GM21447 (cell line): Measurements from ENCODE around the gene TRIM63.
A peak's percentile ranks its signal among the peaks of the same experiment; 100 is the strongest.

Experiments
- ATAC-seq: cut with Tn5 transposase; IDR thresholded peaks from one replicate; pipeline ENCODE4 v1.9.1; 2021; ENCODE audit not compliant: unreplicated experiment

TRIM63 gene

DNA sequence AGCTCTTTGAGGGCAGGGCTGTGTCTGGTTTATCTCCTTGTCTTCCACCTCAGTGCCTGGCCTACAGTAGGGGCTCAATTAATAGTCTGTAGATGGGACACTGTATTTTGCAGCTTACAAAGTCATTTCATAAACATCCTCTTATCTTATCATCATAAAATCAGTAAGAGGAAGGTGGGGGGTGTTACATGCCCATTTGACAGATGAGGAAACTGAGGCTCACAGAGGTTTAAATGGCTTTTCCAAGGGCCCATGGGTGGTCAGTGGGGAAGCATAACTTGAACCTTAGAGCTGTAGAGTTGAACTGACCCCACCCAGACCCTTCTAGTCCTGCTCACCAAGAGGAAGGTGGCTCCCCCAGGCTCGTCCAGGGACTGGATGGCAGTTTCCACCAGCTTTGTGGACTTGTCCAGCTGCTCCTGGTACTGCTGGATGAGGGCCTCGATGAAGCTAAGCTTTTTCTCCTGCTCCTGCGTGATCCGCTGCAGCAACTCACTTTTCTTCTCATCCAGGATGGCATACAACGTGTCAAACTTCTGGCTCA lies 9.3 kb downstream of the TRIM63 start:
- ATAC-seq: no peak

DNA sequence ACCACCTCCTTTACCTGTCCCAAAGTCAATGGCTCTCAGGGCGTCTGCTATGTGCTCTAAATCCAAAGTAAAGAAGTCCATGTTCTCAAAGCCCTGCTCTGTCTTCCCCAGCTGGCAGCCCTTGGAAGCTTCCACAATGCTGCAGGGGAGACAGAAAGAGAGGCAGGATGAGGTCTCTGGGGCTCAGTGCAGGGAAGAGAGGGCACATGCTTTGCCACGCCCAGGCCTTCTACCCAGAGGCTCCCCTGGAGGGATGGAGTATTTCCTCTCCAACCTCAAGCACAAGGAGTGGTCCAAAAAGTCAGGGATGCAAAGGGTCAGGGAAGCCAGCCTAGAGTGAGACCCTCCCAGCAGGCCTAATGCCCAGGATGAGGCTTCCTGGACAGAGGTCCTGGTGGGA lies 10.2 kb downstream of the TRIM63 start:
- ATAC-seq: no peak

DNA sequence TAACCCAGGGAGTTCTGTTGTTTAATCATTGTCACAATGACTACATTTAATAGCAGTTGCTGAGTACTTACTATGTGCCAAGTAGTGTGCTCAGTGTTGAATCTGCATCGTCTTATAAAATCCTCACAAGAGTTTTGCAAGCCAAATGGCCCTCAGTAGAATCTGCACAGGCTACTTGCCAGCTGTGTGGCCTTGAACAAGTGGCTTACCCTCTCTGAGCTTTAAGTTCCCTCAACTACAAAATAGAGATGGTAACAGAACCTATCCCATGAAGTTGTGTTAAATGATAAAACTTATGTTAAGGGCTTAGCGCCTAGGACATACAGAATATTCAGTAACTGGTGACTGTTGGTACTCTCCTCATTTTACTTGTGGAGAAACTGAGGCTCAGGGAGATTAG lies 12.4 kb downstream of the TRIM63 start:
- ATAC-seq: no peak

DNA sequence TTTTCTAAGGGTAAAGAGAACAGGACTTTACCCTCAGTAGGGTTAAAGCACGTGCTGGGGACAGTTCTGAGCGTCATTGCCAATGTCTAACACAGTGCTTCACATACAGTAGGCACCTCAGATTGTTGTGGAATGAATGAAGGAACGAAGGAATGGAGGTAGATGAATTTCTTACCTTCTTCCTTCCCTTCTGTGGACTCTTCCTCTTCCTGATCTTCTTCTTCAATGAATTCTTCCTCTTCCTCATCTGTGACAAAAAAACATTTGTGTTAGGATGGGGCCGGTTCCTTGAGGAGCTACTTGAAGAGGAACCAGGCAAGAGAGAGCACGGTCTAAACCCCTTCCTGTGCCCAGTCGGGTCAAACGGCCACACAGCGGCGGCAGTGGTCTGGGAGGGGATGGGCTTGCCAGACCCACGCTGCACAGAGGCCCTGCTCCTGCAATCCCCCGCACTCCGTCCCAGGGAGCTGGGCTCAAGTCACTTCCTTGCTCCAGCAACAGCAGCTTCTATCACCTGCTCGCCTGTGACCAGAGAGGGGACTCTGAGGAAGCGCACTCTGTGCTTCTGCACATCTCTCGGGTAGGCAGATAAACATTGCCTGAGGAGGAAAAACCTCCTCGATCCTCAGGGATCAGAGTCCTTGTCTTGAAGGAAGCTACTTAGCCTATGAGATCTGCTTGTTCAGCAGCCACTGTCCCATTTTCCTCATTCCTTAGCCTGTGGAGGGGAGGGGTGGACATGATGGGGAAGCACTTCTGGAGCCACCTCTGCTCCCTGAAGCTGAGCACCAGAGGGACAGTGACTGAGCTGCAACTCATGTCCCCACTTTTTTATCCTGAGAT lies 13.5 kb downstream of the TRIM63 start:
- no peak for ATAC-seq

DNA sequence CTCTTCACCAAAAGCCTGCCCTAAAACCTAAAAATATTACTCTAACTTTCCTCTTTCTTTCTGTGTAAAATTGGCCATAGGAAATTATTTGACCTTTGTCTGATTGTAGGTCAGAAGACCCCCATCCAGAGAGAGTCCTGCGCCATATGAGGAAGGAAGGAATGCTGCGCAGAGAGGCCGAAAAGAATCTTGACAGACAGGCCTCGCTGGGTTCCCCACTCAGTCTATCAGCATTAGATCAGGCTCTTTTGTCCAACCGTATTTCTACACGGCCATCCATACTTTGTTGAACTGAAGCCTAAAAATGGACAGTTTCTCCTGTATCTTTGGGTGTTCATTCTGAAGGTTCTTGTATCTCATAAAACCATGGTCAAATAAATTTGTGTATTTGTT lies 17.2 kb downstream of the TRIM63 start:
- ATAC-seq: no peak

DNA sequence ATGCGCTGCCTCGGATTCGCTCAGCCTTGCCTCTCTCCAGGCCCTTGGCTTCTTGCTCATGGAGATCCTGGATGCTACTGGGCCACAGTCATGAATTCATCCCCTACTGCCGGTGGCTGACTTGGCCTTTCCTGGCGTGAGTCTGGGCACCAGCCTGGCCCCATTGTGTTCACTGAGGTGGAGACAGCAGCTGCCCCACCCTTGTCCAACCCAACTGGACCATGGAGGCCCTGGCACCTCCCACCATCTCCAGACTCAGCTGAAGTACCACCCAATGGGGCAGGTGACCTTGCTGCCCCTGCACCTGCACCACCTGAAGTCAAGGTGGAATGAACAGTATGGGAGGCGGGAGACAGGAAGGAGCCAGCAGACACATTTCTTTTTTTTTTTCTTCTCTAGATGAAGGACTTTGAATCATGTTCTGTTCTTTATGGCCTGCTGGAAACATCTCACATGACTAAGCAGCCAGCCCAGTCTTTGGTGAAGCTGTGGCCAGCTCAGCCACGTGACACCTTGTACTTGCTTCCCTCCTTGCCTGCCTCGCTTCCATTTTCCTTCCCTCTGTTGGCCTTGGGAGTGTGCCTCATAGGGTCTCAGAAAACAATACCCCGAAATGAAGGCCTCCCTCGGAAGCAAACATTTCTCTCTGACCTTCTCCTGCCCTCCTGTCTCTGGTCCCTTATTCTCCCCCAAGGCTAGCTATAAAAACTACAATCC lies 17.7 kb downstream of the TRIM63 start:
- ATAC-seq: no peak

- ATAC-seq: no peak
Observed at GRCh38 chr1:26047278-26047874, 20.1 kb downstream of the TRIM63 start.

- no peak for ATAC-seq
Observed at GRCh38 chr1:26046246-26047095, 21.0 kb downstream of the TRIM63 start.

- no peak for ATAC-seq
Observed at GRCh38 chr1:26045722-26046245, 21.6 kb downstream of the TRIM63 start, which contains the start of gene SLC30A2. SLC30A2 (minus strand) TSS chr1:26046118; CDS start chr1:26045896, 222 bp downstream.

DNA sequence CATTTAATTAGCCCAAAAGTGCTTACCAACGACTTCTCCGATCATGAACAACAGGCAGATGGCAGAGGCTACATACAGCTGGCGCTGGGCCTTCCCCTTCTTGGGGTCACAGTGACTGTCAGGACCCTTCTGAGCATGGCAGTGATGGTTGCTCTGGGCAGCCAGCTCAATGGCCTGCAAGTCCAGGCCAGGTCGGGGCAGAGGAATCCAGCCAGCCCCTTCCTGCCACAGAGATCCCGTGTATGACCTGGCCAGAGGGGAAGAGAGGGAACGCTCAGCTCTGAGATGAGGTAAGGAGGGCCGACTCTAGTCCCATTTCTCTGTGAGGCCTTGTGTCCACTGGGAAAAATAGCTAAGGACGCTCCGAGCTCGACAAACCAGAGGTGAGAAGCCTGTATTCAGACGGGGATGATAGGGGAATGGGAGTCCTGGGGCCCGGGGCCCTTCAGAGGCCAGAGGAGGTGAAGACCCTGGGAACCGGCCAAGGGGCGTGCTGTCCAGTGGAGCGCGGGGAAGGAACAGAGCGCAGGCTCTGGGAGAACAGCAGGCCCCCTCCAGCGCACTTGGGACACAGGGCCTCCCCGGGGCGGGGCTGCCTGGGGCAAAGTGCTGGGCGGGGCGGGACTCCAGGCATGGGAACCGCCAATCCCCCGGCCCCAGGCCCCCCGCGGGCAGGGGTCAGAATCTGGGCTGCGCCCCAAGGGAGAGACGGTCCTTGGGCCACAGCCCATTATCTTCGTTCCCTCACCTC lies 22.3 kb downstream of the TRIM63 start:
- no peak for ATAC-seq

GRCh38 chr1:26044414-26044813 lies 23.0 kb downstream of the TRIM63 start:
- no peak for ATAC-seq

GRCh38 chr1:26043765-26044164 lies 23.7 kb downstream of the TRIM63 start:
- no peak for ATAC-seq

DNA sequence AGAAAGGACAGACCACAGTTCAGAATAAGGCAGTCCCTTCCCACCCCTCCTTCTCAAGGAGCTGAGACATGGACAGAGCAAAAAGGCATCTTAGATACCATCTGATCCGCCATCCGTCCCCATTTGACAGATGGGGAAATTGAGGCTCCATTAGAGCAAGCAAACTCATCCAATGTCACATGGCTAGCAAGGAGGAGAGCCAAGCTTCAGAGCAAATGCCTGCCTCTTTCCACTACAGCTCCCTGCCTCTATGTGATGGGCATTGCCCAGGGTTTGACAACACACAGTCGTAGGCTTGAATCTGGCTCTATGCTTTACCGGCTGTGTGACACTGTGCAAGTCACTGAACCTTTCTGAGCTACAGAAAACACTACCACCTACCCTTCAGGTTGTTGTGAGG lies 25.5 kb downstream of the TRIM63 start:
- no peak for ATAC-seq

GRCh38 chr1:26041401-26041800 lies 26.0 kb downstream of the TRIM63 start:
- ATAC-seq: no peak

GRCh38 chr1:26038904-26039303 lies 28.5 kb downstream of the TRIM63 start:
- ATAC-seq: no peak

- ATAC-seq: no peak
Observed at GRCh38 chr1:26038477-26038876, 29.0 kb downstream of the TRIM63 start.

DNA sequence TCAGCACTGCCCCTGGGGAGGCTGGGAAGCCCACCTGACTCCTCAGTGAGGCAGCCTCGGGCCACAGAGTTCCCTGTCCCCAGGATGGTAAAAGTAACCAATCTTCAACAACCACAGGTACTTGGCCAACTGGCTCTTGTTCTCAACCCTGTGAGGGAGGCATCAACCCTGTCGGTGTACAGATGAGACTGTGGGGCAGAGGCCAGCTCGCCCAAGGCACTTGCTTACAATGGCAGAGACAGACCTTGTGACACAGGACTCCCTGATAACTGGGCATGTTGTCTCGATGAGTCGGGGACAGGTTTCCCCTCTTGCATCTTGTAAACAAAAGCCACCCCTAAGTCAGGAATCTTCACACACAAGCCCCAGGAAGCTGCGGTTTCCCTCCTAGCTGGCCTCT lies 29.5 kb downstream of the TRIM63 start:
- ATAC-seq: no peak

DNA sequence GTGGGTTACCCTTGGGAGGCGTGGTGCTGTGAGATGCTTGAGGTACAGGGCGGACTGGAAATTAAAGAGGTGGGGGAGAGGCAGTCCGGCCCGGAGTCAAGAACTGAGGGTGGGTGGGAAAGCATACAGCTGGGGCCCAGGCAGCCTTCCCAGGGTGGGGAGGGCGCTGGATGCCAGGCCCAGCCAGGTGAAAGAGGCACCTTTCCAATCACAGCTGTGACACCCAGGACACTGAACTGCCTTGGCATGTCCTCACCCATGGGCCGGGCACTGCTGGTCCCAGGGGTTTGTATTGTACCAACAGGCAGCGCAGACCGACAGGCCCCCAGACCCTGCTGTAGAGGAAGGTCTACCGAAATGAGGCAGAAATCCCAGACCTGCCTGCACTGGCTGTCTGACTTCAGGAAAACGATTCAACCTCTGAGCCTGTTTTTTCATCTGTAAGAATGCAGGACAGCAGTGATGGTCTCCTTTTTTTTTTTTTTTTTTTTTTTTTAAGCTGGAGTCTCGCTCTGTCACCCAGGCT lies 30.6 kb downstream of the TRIM63 start:
- ATAC-seq: no peak

DNA sequence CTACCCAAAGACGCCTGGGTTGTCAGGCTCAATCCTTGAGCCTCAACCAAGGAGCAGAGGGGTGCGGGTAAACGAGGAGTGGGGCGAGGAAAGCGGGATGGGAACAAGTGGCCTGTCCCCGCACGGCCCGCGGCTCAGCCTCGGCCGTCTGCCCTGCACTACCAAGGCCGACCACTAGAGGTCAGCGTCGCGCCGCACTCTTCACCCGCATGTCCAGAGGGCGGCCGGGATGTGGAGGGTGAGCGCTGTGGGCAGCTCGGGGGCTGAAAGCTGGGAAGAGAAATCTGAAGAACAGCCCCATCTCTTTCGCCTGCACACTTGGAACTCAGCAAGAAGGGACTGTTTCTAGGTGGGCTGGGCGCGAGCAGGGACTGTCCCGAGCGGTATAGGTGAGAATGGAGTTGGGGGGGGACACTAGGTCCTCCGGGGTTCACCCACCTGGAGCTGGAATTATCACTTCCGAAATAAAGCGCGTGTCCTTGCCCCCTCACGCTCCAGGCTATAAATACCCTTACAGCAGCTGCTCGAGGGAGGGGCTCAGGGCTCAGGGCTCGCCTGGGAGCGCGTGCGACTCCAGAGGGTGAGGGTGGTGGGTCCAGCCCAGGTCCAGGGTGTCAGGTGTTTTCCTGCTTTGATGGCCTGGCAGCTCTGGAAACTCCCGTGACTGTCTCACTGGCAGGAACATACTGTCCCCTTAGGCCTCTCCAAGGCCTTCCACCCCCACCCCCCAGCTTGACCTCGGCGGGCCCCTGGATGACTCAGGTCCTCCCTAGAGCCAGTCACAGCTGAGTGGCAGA lies 31.3 kb downstream of the TRIM63 start:
- ATAC-seq: peak; percentile 57
